H9 (cell line): ENCODE data around the gene CRACR2A. TPM values are rescaled to one million over a fixed set of nuclear protein-coding genes. Genes with fewer than 3 reads are reported as not detected.

ENCODE experiments used
- DNase-seq: peaks from one replicate; pipeline ENCODE4 v3.0.0-alpha.2; 2017
- H2AFZ ChIP-seq: one replicate; pipeline ENCODE4 v1.6.1; 2013; ENCODE audit warnings: mild to moderate bottlenecking, low read length, control low read depth, moderate library complexity
- H2AK5ac ChIP-seq: 2 replicates; pipeline ENCODE4 v1.6.1; 2013; ENCODE audit warnings: low read length, control low read depth, mixed read lengths; ENCODE audit not compliant: insufficient read length
- H2BK120ac ChIP-seq: one replicate; pipeline ENCODE4 v1.6.1; 2013; ENCODE audit warnings: low read depth, mild to moderate bottlenecking, low read length, control low read depth, inconsistent platforms; ENCODE audit not compliant: poor library complexity, severe bottlenecking
- H2BK12ac ChIP-seq: 2 replicates; pipeline ENCODE4 v1.6.1; 2013; ENCODE audit warnings: low read length, control low read depth, mixed read lengths, low read depth; ENCODE audit not compliant: insufficient read length
- H2BK15ac ChIP-seq: 2 replicates; pipeline ENCODE4 v1.6.1; 2013; ENCODE audit warnings: low read depth, low read length, control low read depth
- H2BK20ac ChIP-seq: one replicate; pipeline ENCODE4 v1.6.1; 2013; ENCODE audit warnings: low read depth, mild to moderate bottlenecking, low read length, control low read depth, inconsistent platforms; ENCODE audit not compliant: poor library complexity, severe bottlenecking
- H2BK5ac ChIP-seq: 2 replicates; pipeline ENCODE4 v1.6.1; 2013; ENCODE audit warnings: low read length, control low read depth, mixed read lengths; ENCODE audit not compliant: insufficient read length
- H3K14ac ChIP-seq: 2 replicates; pipeline ENCODE4 v1.6.1; 2013; ENCODE audit warnings: low read length, control low read depth; ENCODE audit not compliant: insufficient read depth
- H3K18ac ChIP-seq: 2 replicates; pipeline ENCODE4 v1.6.1; 2013; ENCODE audit warnings: low read depth, mild to moderate bottlenecking, mixed read lengths, low read length, control low read depth; ENCODE audit not compliant: insufficient read length
- H3K23ac ChIP-seq: 2 replicates; pipeline ENCODE4 v1.6.1; 2013; ENCODE audit warnings: low read length, control low read depth, mixed read lengths, low read depth; ENCODE audit not compliant: insufficient read length
- H3K23me2 ChIP-seq: 2 replicates; pipeline ENCODE4 v1.6.1; 2013; ENCODE audit warnings: low read depth, mild to moderate bottlenecking, mixed read lengths, low read length, control low read depth; ENCODE audit not compliant: insufficient read length, poor library complexity, severe bottlenecking
- H3K27ac ChIP-seq: 2 replicates; pipeline ENCODE4 v1.5.1; 2013; ENCODE audit warnings: low read length, control low read depth, mixed read lengths, low read depth; ENCODE audit not compliant: insufficient read length
- H3K27me3 ChIP-seq: 2 replicates; pipeline ENCODE4 v1.6.1; 2013; ENCODE audit warnings: low read length, control low read depth, inconsistent platforms; ENCODE audit not compliant: insufficient read depth
- H3K4ac ChIP-seq: 2 replicates; pipeline ENCODE4 v1.6.1; 2013; ENCODE audit warnings: low read depth, mild to moderate bottlenecking, control low read depth, inconsistent platforms, low read length, moderate library complexity
- H3K4me1 ChIP-seq: 2 replicates; pipeline ENCODE4 v1.6.1; 2013; ENCODE audit warnings: low read length, control low read depth, inconsistent platforms; ENCODE audit not compliant: insufficient read depth
- H3K4me2 ChIP-seq: 2 replicates; pipeline ENCODE4 v1.6.1; 2013; ENCODE audit warnings: low read length, control low read depth, mixed read lengths; ENCODE audit not compliant: insufficient read length, insufficient read depth
- H3K56ac ChIP-seq: 2 replicates; pipeline ENCODE4 v1.6.1; 2013; ENCODE audit warnings: low read depth, mild to moderate bottlenecking, mixed read lengths, low read length, control low read depth; ENCODE audit not compliant: insufficient read length
- H3K79me1 ChIP-seq: 2 replicates; pipeline ENCODE4 v1.6.1; 2013; ENCODE audit warnings: low read depth, mild to moderate bottlenecking, moderate library complexity, low read length, control low read depth, inconsistent platforms; ENCODE audit not compliant: insufficient read depth, poor library complexity, severe bottlenecking
- H3K79me2 ChIP-seq: 2 replicates; pipeline ENCODE4 v1.6.1; 2013; ENCODE audit warnings: low read length, control low read depth, inconsistent platforms; ENCODE audit not compliant: insufficient read depth
- H3K9ac ChIP-seq: 2 replicates; pipeline ENCODE4 v1.6.1; 2013; ENCODE audit warnings: low read length, control low read depth, mixed read lengths; ENCODE audit not compliant: insufficient read length; ENCODE audit errors: extremely low read depth
- H3K9me3 ChIP-seq: one replicate; pipeline ENCODE4 v1.6.1; 2013; ENCODE audit warnings: low read depth, low read length, inconsistent platforms; ENCODE audit not compliant: control insufficient read depth
- H3T11ph ChIP-seq: one replicate; pipeline ENCODE4 v1.6.1; 2013; ENCODE audit warnings: mild to moderate bottlenecking, low read length, control low read depth, inconsistent platforms
- H4K20me1 ChIP-seq: one replicate; pipeline ENCODE4 v1.6.1; 2013; ENCODE audit not compliant: control insufficient read depth, insufficient read length, insufficient read depth
- H4K5ac ChIP-seq: 2 replicates; pipeline ENCODE4 v1.6.1; 2013; ENCODE audit warnings: low read depth, mild to moderate bottlenecking, mixed read lengths, low read length, control low read depth; ENCODE audit not compliant: insufficient read length
- H4K8ac ChIP-seq: replicated peaks from 2 replicates; pipeline ENCODE4 v1.6.1; 2013; ENCODE audit warnings: low read length, control low read depth, mixed read lengths, low read depth; ENCODE audit not compliant: insufficient read length
- H4K91ac ChIP-seq: 2 replicates; pipeline ENCODE4 v1.6.1; 2013; ENCODE audit warnings: low read depth, mild to moderate bottlenecking, moderate library complexity, mixed read lengths, low read length, control low read depth; ENCODE audit not compliant: insufficient read length
- H3K27ac Mint-ChIP-seq, 3 experiments: 2 replicates in 2 of 3; 3 replicates in 1 of 3; pipeline ENCODE4 v1.8.0; 2020 to 2021; ENCODE audit warnings: mixed read lengths in 3 of 3, mild to moderate bottlenecking in 1 of 3, moderate library complexity in 1 of 3
- H3K27me3 Mint-ChIP-seq: 2 replicates; pipeline ENCODE4 v1.8.0; 2021; ENCODE audit warnings: low read depth, mild to moderate bottlenecking, moderate library complexity, mixed read lengths
- H3K36me3 Mint-ChIP-seq, 3 experiments: 2 replicates in 2 of 3; 3 replicates in 1 of 3; pipeline ENCODE4 v1.8.0; 2020 to 2021; ENCODE audit warnings: low read depth in 3 of 3, mixed read lengths in 3 of 3; ENCODE audit not compliant: insufficient read depth in 1 of 3
- H3K4me1 Mint-ChIP-seq, 2 experiments: 2 replicates each; pipeline ENCODE4 v1.8.0; 2020; ENCODE audit warnings: mixed read lengths in 2 of 2
- H3K4me3 Mint-ChIP-seq, 2 experiments: 2 replicates in 1 of 2; 3 replicates in 1 of 2; pipeline ENCODE4 v1.8.0; 2020 to 2021; ENCODE audit warnings: mild to moderate bottlenecking in 2 of 2, mixed read lengths in 2 of 2, moderate library complexity in 1 of 2
- H3K9me3 Mint-ChIP-seq, 2 experiments: 2 replicates in 1 of 2; 3 replicates in 1 of 2; pipeline ENCODE4 v1.8.0; 2020; ENCODE audit warnings: mild to moderate bottlenecking in 2 of 2, mixed read lengths in 2 of 2, moderate library complexity in 1 of 2
- CTCF ChIP-seq: fragments of 200-600 bp; sonication (generic); conservative IDR thresholded peaks from 3 replicates; pipeline ENCODE4 v1.8.0; 2021; ENCODE audit warnings: antibody characterized with exemption, mild to moderate bottlenecking
- WGBS: extraction: QIAGEN DNeasy Blood & Tissue Kit; methylation state at CpG from one replicate; pipeline ENCODE4 v1.1.7; 2013; ENCODE audit warnings: missing lambda C conversion rate, low lambda C conversion rate, mixed read lengths; ENCODE audit not compliant: insufficient read length; ENCODE audit errors: extremely low coverage; 5-methylcytosine and 5-hydroxymethylcytosine counted together
- total RNA-seq: library from RNA; stranded (reverse); gene quantifications from 2 replicates; pipeline ENCODE4 v1.2.1, GENCODE V29; 2021

The CRACR2A gene
- total RNA-seq, 1 experiment from 2014 or later: 2.0 TPM

GRCh38 chr12:3747976-3748619 lies 4.8 kb downstream of the CRACR2A start:
- Histone ChIP-seq H3K23me2 (peaks cover 2% of the 10 kb centered on the region), H2AK5ac (no peak overlapping the region), H3K27ac (no peak overlapping the region), H4K91ac (no peak overlapping the region), H3K4ac (no peak overlapping the region), H2BK15ac (no peak overlapping the region), H2BK120ac (no peak overlapping the region), H3K79me2 (no peaks in the 10 kb centered on the region), H2BK12ac (no peak overlapping the region), H3K9me3 (no peaks in the 10 kb centered on the region), H4K20me1 (no peaks in the 10 kb centered on the region), H3K9ac (no peak overlapping the region), H3K23ac (no peak overlapping the region), H4K8ac (no peak overlapping the region), H2BK5ac (no peak overlapping the region), H3K14ac (no peak overlapping the region), H3T11ph (no peak overlapping the region), H3K27me3 (no peaks in the 10 kb centered on the region; the same call in 1 of the 2 replicates), H3K4me1 (no peaks in the 10 kb centered on the region), H3K79me1 (no peaks in the 10 kb centered on the region), H3K56ac (no peak overlapping the region), H3K18ac (no peak overlapping the region), H2BK20ac (no peak overlapping the region), H4K5ac (no peak overlapping the region), H2AFZ (no peak overlapping the region), H3K4me2 (no peak overlapping the region)
- TF ChIP-seq CTCF: no peak
- DNase-seq: peak; percentile 17
- H3K4me1 Mint-ChIP-seq: peaks cover 0 to 6% of the 10 kb centered on the region in 2 experiments; a peak in 2 of 4 replicates
- H3K27ac Mint-ChIP-seq: no peak overlapping the region; a peak in 1 of 7 replicates
- no peak overlapping the region for H3K4me3 Mint-ChIP-seq
- H3K36me3 Mint-ChIP-seq: peaks cover 0 to 3% (median 0%) of the 10 kb centered on the region in 3 experiments; a peak in 3 of 7 replicates
- H3K27me3 Mint-ChIP-seq: peaks cover 30% of the 10 kb centered on the region
- peaks cover 3% of the 10 kb centered on the region in 2 experiments; a peak in 2 of 5 replicates for H3K9me3 Mint-ChIP-seq
- WGBS: no CpG with 5 or more reads among the region's 5 CpGs
